Measurements from ENCODE around the gene PKD2L1. TPM values are rescaled to one million over a fixed set of nuclear protein-coding genes. Genes with fewer than 3 reads are reported as not detected.

PKD2L1 gene
- total and polyA plus RNA-seq, 10 of the 15 experiments (the other 5 are each of a cell fraction or from before 2014, with no cell fraction given): 0.05 to 0.17 (median 0.08) TPM; not detected in 6

DNA sequence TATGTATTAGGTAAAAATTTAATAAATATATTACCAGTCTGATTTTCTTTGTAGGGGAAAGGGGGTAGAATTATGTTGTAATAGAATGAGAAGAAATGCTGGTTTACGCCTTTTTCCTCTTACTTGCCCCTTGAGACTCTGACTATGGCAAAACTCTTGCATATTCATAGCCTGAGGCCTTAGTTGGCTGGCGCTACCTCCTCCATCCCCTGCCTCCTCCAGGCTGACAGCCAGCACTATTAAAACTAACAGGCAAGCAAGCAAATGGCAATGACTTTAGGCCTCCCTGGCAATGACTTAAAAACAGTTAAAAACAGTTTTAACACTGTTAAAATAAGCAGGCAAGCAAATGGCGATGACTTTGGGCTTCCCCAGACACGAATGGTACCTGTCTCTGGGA, 14.4 kb downstream of the PKD2L1 start (continued):
- TF ChIP-seq, protein P1, sequence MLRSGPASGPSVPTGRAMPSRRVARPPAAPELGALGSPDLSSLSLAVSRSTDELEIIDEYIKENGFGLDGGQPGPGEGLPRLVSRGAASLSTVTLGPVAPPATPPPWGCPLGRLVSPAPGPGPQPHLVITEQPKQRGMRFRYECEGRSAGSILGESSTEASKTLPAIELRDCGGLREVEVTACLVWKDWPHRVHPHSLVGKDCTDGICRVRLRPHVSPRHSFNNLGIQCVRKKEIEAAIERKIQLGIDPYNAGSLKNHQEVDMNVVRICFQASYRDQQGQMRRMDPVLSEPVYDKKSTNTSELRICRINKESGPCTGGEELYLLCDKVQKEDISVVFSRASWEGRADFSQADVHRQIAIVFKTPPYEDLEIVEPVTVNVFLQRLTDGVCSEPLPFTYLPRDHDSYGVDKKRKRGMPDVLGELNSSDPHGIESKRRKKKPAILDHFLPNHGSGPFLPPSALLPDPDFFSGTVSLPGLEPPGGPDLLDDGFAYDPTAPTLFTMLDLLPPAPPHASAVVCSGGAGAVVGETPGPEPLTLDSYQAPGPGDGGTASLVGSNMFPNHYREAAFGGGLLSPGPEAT (IDR thresholded peaks at IDR 0.05; ENCODE audit: low read depth): no peak
- TF ChIP-seq NR2C1 (IDR thresholded peaks at IDR 0.05): no peak
- TF ChIP-seq ZNF274 (IDR thresholded peaks at IDR 0.05; ENCODE audit: insufficient read depth, insufficient read length): no peak
- TF ChIP-seq RAD21 (IDR thresholded peaks at IDR 0.05; ENCODE audit: insufficient read depth, low read depth, low read length): no peak
- no peak for TF ChIP-seq CREM (IDR thresholded peaks at IDR 0.05; ENCODE audit: low read depth)

DNA sequence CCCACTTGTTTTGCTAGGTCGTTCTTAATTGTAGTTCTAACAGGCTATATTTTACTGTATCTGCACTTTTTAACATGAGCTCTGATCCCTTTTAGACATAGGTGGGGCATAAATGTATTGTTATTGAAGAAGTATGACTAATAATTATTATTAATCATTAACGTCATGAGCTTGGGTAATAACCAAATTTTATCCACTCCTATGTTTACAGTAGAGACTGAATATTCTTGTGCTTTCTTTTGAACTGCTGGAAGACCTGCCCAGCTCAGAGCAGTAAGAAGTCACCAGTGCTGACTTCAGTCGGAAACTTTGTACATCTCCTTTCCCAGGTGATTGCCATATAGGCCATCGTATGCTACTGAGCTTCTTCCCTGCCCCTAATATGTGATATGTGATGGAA, 18.7 kb downstream of the PKD2L1 start:
- no peak overlapping the region for H3K4me2 ChIP-seq (ENCODE audit: control insufficient read depth, insufficient read depth)
- H2AFZ ChIP-seq (ENCODE audit: control insufficient read depth, low read depth, low read length): no peak overlapping the region
- no peak overlapping the region for H3K9ac ChIP-seq (ENCODE audit: control insufficient read depth, insufficient read depth, low read length)
- RAD21 ChIA-PET (ENCODE audit: unreplicated experiment): no interaction called here
- CTCF ChIA-PET: interaction anchor here (0.8 to 1.4 kb wide), 2 partner anchors 12 to 18 kb away, joined by 3 read pairs; no protein-coding TSS in a partner anchor
- POLR2A ChIA-PET: no interaction called here
- no peaks in the 10 kb centered on the region for H3K9me3 ChIP-seq (replicated peaks; ENCODE audit: control insufficient read depth, insufficient read depth, low read length)
- H3K4me1 ChIP-seq (ENCODE audit: control insufficient read depth, insufficient read depth, low read length): no peaks in the 10 kb centered on the region
- H3K4me3 ChIP-seq: no peak overlapping the region
- H4K20me1 ChIP-seq (ENCODE audit: control insufficient read depth, insufficient read depth): no peaks in the 10 kb centered on the region
- ATAC-seq (no peak), DNase-seq (ENCODE audit: low read depth, low spot score) (no peak), FAIRE-seq (no peak)
- intact Hi-C loops (cut with micrococcal nuclease; ENCODE audit: unreplicated experiment): no loop called here
- WGBS (ENCODE audit: insufficient coverage, insufficient replicate concordance, low lambda C conversion rate, missing lambda C conversion rate): 28% methylated on average over 4 of the region's 4 CpGs
- H3K79me2 ChIP-seq (ENCODE audit: control insufficient read depth, insufficient read depth, low read length): no peaks in the 10 kb centered on the region
- H3K27me3 ChIP-seq (replicated peaks in 1 of 2; ENCODE audit: control insufficient read depth in 2 of 2, insufficient read depth in 2 of 2, low read length in 1 of 2): peaks cover 0 to 6% of the 10 kb centered on the region in 2 experiments; a peak in 3 of 4 replicates
- H3K36me3 ChIP-seq (ENCODE audit: control insufficient read depth in 2 of 2, insufficient read depth in 2 of 2, low read length in 1 of 2): no peaks in the 10 kb centered on the region
- no TSS peak for BruUV-seq (replicated peaks)
- SMC1A ChIA-PET (ENCODE audit: uncharacterized antibody, unreplicated experiment): interaction anchor here (1.6 kb wide), 1 partner anchor 121 kb away, joined by 6 read pairs; no protein-coding TSS in a partner anchor
- in situ Hi-C loops (cut with MboI): no loop called here
- no peak overlapping the region for H3K27ac ChIP-seq (ENCODE audit: control insufficient read depth, insufficient read depth)
- TF ChIP-seq, protein P2, sequence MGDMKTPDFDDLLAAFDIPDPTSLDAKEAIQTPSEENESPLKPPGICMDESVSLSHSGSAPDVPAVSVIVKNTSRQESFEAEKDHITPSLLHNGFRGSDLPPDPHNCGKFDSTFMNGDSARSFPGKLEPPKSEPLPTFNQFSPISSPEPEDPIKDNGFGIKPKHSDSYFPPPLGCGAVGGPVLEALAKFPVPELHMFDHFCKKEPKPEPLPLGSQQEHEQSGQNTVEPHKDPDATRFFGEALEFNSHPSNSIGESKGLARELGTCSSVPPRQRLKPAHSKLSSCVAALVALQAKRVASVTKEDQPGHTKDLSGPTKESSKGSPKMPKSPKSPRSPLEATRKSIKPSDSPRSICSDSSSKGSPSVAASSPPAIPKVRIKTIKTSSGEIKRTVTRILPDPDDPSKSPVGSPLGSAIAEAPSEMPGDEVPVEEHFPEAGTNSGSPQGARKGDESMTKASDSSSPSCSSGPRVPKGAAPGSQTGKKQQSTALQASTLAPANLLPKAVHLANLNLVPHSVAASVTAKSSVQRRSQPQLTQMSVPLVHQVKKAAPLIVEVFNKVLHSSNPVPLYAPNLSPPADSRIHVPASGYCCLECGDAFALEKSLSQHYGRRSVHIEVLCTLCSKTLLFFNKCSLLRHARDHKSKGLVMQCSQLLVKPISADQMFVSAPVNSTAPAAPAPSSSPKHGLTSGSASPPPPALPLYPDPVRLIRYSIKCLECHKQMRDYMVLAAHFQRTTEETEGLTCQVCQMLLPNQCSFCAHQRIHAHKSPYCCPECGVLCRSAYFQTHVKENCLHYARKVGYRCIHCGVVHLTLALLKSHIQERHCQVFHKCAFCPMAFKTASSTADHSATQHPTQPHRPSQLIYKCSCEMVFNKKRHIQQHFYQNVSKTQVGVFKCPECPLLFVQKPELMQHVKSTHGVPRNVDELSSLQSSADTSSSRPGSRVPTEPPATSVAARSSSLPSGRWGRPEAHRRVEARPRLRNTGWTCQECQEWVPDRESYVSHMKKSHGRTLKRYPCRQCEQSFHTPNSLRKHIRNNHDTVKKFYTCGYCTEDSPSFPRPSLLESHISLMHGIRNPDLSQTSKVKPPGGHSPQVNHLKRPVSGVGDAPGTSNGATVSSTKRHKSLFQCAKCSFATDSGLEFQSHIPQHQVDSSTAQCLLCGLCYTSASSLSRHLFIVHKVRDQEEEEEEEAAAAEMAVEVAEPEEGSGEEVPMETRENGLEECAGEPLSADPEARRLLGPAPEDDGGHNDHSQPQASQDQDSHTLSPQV (IDR thresholded peaks at IDR 0.05): no peak
- TF ChIP-seq PML (IDR thresholded peaks at IDR 0.05; ENCODE audit: low read length) (no peak), YY1 (IDR thresholded peaks at IDR 0.05; ENCODE audit: low read depth, low read length) (no peak), FOXK2 (IDR thresholded peaks at IDR 0.05) (no peak), SREBF1 (IDR thresholded peaks at IDR 0.05; ENCODE audit: low read length) (no peak), GATAD2B (conservative IDR thresholded peaks at IDR 0.05; ENCODE audit: low read depth) (no peak), IRF4 (IDR thresholded peaks at IDR 0.05; ENCODE audit: low read depth, low read length) (no peak)
- TF ChIP-seq, protein P3, sequence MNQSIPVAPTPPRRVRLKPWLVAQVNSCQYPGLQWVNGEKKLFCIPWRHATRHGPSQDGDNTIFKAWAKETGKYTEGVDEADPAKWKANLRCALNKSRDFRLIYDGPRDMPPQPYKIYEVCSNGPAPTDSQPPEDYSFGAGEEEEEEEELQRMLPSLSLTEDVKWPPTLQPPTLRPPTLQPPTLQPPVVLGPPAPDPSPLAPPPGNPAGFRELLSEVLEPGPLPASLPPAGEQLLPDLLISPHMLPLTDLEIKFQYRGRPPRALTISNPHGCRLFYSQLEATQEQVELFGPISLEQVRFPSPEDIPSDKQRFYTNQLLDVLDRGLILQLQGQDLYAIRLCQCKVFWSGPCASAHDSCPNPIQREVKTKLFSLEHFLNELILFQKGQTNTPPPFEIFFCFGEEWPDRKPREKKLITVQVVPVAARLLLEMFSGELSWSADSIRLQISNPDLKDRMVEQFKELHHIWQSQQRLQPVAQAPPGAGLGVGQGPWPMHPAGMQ (IDR thresholded peaks at IDR 0.05; ENCODE audit: borderline replicate concordance): no peak
- TF ChIP-seq, protein P4, sequence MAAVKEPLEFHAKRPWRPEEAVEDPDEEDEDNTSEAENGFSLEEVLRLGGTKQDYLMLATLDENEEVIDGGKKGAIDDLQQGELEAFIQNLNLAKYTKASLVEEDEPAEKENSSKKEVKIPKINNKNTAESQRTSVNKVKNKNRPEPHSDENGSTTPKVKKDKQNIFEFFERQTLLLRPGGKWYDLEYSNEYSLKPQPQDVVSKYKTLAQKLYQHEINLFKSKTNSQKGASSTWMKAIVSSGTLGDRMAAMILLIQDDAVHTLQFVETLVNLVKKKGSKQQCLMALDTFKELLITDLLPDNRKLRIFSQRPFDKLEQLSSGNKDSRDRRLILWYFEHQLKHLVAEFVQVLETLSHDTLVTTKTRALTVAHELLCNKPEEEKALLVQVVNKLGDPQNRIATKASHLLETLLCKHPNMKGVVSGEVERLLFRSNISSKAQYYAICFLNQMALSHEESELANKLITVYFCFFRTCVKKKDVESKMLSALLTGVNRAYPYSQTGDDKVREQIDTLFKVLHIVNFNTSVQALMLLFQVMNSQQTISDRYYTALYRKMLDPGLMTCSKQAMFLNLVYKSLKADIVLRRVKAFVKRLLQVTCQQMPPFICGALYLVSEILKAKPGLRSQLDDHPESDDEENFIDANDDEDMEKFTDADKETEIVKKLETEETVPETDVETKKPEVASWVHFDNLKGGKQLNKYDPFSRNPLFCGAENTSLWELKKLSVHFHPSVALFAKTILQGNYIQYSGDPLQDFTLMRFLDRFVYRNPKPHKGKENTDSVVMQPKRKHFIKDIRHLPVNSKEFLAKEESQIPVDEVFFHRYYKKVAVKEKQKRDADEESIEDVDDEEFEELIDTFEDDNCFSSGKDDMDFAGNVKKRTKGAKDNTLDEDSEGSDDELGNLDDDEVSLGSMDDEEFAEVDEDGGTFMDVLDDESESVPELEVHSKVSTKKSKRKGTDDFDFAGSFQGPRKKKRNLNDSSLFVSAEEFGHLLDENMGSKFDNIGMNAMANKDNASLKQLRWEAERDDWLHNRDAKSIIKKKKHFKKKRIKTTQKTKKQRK (IDR thresholded peaks at IDR 0.05; ENCODE audit: low read depth, low read length): no peak
